KMS-11 (cell line): ENCODE measurements around the gene SLC7A14.

Experiments used
- H2AFZ ChIP-seq: fragments of 200-600 bp; sonication (generic); 2 replicates; pipeline ENCODE4 v1.6.1; 2016; ENCODE audit warnings: antibody characterized with exemption, mixed run types, low read depth
- H3K27ac ChIP-seq: fragments of 200-600 bp; sonication (generic); 2 replicates; pipeline ENCODE4 v1.6.1; 2016; ENCODE audit warnings: mild to moderate bottlenecking, mixed run types
- H3K27me3 ChIP-seq: fragments of 200-600 bp; sonication (generic); 2 replicates; pipeline ENCODE4 v1.6.1; 2017; ENCODE audit warnings: mild to moderate bottlenecking, low read depth, mixed run types, moderate library complexity; ENCODE audit not compliant: insufficient read depth
- H3K36me3 ChIP-seq: fragments of 200-600 bp; sonication (generic); 2 replicates; pipeline ENCODE4 v1.6.1; 2017; ENCODE audit warnings: mild to moderate bottlenecking, mixed run types; ENCODE audit not compliant: insufficient read depth
- H3K4me1 ChIP-seq: fragments of 200-600 bp; sonication (generic); 2 replicates; pipeline ENCODE4 v1.6.1; 2016; ENCODE audit warnings: mild to moderate bottlenecking, low read depth, mixed run types; ENCODE audit not compliant: poor library complexity, severe bottlenecking
- H3K4me2 ChIP-seq: fragments of 200-600 bp; sonication (generic); 2 replicates; pipeline ENCODE4 v1.7.0; 2016; ENCODE audit warnings: mild to moderate bottlenecking, mixed run types
- H3K4me3 ChIP-seq: fragments of 200-600 bp; sonication (generic); IDR thresholded peaks from 2 replicates; pipeline ENCODE4 v1.6.1; 2017; ENCODE audit warnings: low read depth, low read length, mixed read lengths; ENCODE audit not compliant: insufficient read depth
- H3K79me2 ChIP-seq: fragments of 200-600 bp; sonication (generic); 2 replicates; pipeline ENCODE4 v1.6.1; 2016; ENCODE audit warnings: low read depth, mixed run types; ENCODE audit not compliant: insufficient read depth
- H3K9ac ChIP-seq: fragments of 200-600 bp; sonication (generic); 2 replicates; pipeline ENCODE4 v1.6.1; 2016; ENCODE audit warnings: mild to moderate bottlenecking, mixed run types
- H4K20me1 ChIP-seq: fragments of 200-600 bp; sonication (generic); 2 replicates; pipeline ENCODE4 v1.6.1; 2016; ENCODE audit warnings: mild to moderate bottlenecking, mixed run types; ENCODE audit not compliant: insufficient read depth
- TF ChIP-seq, protein P1 (sequence below): fragments of 200-600 bp; sonication (generic); conservative IDR thresholded peaks from 2 replicates; pipeline ENCODE4 v1.6.1; 2017; ENCODE audit warnings: low read depth, mild to moderate bottlenecking, antibody characterized with exemption, low read length, moderate library complexity, mixed read lengths

Gene SLC7A14

GRCh38 chr3:170496868-170497140 is 89.1 kb downstream of the SLC7A14 start:
- Histone ChIP-seq H3K79me2 (no peaks in the 10 kb centered on the region), H3K4me2 (no peak overlapping the region), H3K4me1 (no peaks in the 10 kb centered on the region), H4K20me1 (no peaks in the 10 kb centered on the region), H3K27ac (no peak overlapping the region), H2AFZ (no peak overlapping the region), H3K4me3 (no peak overlapping the region), H3K27me3 (no peaks in the 10 kb centered on the region), H3K36me3 (no peaks in the 10 kb centered on the region), H3K9ac (no peak overlapping the region)
- TF ChIP-seq, protein P1, sequence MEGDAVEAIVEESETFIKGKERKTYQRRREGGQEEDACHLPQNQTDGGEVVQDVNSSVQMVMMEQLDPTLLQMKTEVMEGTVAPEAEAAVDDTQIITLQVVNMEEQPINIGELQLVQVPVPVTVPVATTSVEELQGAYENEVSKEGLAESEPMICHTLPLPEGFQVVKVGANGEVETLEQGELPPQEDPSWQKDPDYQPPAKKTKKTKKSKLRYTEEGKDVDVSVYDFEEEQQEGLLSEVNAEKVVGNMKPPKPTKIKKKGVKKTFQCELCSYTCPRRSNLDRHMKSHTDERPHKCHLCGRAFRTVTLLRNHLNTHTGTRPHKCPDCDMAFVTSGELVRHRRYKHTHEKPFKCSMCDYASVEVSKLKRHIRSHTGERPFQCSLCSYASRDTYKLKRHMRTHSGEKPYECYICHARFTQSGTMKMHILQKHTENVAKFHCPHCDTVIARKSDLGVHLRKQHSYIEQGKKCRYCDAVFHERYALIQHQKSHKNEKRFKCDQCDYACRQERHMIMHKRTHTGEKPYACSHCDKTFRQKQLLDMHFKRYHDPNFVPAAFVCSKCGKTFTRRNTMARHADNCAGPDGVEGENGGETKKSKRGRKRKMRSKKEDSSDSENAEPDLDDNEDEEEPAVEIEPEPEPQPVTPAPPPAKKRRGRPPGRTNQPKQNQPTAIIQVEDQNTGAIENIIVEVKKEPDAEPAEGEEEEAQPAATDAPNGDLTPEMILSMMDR: no peak

GRCh38 chr3:170496026-170496867 is 89.6 kb downstream of the SLC7A14 start:
- Histone ChIP-seq H3K9ac (no peak overlapping the region), H3K4me1 (no peaks in the 10 kb centered on the region), H3K4me3 (no peak overlapping the region), H2AFZ (no peak overlapping the region), H3K27me3 (no peaks in the 10 kb centered on the region), H3K36me3 (no peaks in the 10 kb centered on the region), H3K4me2 (no peak overlapping the region), H3K79me2 (no peaks in the 10 kb centered on the region), H4K20me1 (no peaks in the 10 kb centered on the region), H3K27ac (no peak overlapping the region)
- TF ChIP-seq, protein P1: no peak

DNA sequence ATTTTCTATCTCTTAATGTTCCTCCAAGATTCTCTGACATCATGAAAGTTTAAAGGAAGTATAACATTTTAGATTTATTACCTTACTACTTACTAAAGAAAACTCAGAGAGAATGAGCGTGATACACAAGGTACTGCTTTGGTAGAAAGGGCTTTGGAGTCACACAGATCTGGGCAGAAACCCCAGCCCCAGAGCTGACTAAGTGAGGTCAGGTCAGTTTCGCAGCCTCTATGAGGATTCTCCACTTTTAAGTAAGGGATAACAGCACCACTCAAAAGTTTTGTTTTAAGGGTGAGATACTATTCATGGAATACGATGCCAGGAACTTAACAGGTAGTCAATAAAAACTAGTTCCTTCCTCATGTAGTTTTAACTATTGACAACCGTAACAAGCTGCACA is 91.1 kb downstream of the SLC7A14 start:
- Histone ChIP-seq H3K4me1 (no peaks in the 10 kb centered on the region), H3K79me2 (no peaks in the 10 kb centered on the region), H3K9ac (no peak overlapping the region), H4K20me1 (no peaks in the 10 kb centered on the region), H3K4me2 (no peak overlapping the region), H2AFZ (no peak overlapping the region), H3K36me3 (no peaks in the 10 kb centered on the region), H3K27me3 (no peaks in the 10 kb centered on the region), H3K4me3 (no peak overlapping the region), H3K27ac (no peak overlapping the region)
- TF ChIP-seq, protein P1: no peak

DNA sequence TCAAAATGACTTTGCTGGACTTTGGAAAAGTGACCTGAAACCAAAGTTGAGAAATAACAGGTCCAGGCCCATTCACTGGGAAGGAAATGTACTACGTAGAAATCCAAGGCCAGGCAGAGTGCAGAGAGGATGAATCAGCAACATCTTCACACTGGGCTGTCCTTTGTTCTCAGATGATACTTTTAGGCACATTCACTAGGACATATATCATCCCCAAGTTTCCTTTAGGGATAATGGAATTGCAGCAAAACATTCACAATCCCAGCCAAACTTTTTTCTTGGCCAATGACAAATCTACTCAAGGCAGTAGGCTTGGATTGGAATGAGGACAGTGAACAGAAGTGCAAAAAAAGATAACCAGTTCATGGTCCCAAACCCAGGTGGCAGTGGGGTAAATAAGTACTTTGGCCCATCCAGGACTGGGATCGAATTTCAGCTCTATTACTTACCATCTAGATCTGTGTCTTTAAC is 92.1 kb downstream of the SLC7A14 start:
- Histone ChIP-seq H3K9ac (no peak overlapping the region), H3K4me3 (no peak overlapping the region), H4K20me1 (no peaks in the 10 kb centered on the region), H3K27me3 (no peaks in the 10 kb centered on the region), H3K4me1 (no peaks in the 10 kb centered on the region), H3K4me2 (no peak overlapping the region), H2AFZ (no peak overlapping the region), H3K36me3 (no peaks in the 10 kb centered on the region), H3K27ac (no peak overlapping the region), H3K79me2 (no peaks in the 10 kb centered on the region)
- TF ChIP-seq, protein P1: no peak
